Glutamatergic neuron (in vitro differentiated cells): Measurements from ENCODE around the gene ART3. TPM values are rescaled to one million over a fixed set of nuclear protein-coding genes. Genes with fewer than 3 reads are reported as not detected.
"Not testable (repeated sequence)": the region's sequence is repeated elsewhere in the genome, so short reads cannot be mapped to it uniquely, and the experiment has no call there.

Source experiments
- DNase-seq: peaks from one replicate; pipeline ENCODE4 v3.0.0; 2022
- H3K27ac Mint-ChIP-seq: one replicate; pipeline ENCODE4 v1.8.0; 2020; ENCODE audit warnings: mild to moderate bottlenecking, mixed read lengths, inconsistent platforms; ENCODE audit not compliant: unreplicated experiment
- H3K27me3 Mint-ChIP-seq: one replicate; pipeline ENCODE4 v1.8.0; 2020; ENCODE audit warnings: mild to moderate bottlenecking, moderate library complexity, mixed read lengths, inconsistent platforms; ENCODE audit not compliant: unreplicated experiment
- H3K36me3 Mint-ChIP-seq: one replicate; pipeline ENCODE4 v1.8.0; 2020; ENCODE audit warnings: mild to moderate bottlenecking, mixed read lengths, inconsistent platforms; ENCODE audit not compliant: unreplicated experiment
- H3K4me1 Mint-ChIP-seq: one replicate; pipeline ENCODE4 v1.8.0; 2020; ENCODE audit warnings: mild to moderate bottlenecking, low read depth, mixed read lengths, inconsistent platforms; ENCODE audit not compliant: unreplicated experiment
- H3K4me3 Mint-ChIP-seq: one replicate; pipeline ENCODE4 v1.8.0; 2020; ENCODE audit warnings: mild to moderate bottlenecking, mixed read lengths, inconsistent platforms; ENCODE audit not compliant: unreplicated experiment
- H3K9me3 Mint-ChIP-seq: one replicate; pipeline ENCODE4 v1.8.0; 2020; ENCODE audit warnings: mild to moderate bottlenecking, moderate library complexity, mixed read lengths, inconsistent platforms; ENCODE audit not compliant: unreplicated experiment
- total RNA-seq: library from RNA; stranded (reverse); fragmentation: NEBNext Ultra II Directional; extraction: Animal tissue kit (Norgen Biotek cat#: 25700); gene quantifications from one replicate; pipeline ENCODE4 v1.2.1, GENCODE V29; 2021; ENCODE audit not compliant: unreplicated experiment
- TF ChIP-seq, protein P1 (sequence below): fragments of 200-600 bp; sonication (generic); IDR thresholded peaks from one replicate; pipeline ENCODE4 v1.5.0; 2021; ENCODE audit not compliant: partially characterized antibody, unreplicated experiment

The ART3 gene
- total RNA-seq, 1 donor from 2014 or later = not detected

DNA sequence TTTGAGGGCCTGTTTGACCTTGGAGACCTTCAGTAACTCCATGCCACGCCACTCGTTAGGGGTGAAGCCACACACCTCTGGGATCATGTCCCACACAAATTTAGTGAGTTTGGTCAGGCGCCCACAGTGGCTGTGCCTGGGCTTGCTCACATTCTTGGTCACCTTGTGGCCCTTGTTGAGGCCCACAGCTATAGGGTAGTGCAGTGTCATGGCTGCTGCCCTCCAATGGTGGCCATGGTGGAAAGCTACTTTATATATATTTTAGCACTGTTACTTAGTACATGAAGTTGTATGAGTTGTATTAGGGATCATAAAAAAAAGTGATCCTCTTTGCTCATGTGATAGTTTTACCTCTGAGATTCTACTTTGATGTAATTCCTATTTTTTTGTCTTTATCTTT lies 37.7 kb upstream of the ART3 start:
- H3K4me3 Mint-ChIP-seq = no peak overlapping the region
- H3K9me3 Mint-ChIP-seq = no peaks in the 10 kb centered on the region
- no peak for DNase-seq
- no peaks in the 10 kb centered on the region for H3K27me3 Mint-ChIP-seq
- peaks cover 12% of the 10 kb centered on the region for H3K4me1 Mint-ChIP-seq
- H3K27ac Mint-ChIP-seq = no peak overlapping the region
- H3K36me3 Mint-ChIP-seq = no peaks in the 10 kb centered on the region
- TF ChIP-seq, protein P1, sequence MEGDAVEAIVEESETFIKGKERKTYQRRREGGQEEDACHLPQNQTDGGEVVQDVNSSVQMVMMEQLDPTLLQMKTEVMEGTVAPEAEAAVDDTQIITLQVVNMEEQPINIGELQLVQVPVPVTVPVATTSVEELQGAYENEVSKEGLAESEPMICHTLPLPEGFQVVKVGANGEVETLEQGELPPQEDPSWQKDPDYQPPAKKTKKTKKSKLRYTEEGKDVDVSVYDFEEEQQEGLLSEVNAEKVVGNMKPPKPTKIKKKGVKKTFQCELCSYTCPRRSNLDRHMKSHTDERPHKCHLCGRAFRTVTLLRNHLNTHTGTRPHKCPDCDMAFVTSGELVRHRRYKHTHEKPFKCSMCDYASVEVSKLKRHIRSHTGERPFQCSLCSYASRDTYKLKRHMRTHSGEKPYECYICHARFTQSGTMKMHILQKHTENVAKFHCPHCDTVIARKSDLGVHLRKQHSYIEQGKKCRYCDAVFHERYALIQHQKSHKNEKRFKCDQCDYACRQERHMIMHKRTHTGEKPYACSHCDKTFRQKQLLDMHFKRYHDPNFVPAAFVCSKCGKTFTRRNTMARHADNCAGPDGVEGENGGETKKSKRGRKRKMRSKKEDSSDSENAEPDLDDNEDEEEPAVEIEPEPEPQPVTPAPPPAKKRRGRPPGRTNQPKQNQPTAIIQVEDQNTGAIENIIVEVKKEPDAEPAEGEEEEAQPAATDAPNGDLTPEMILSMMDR = no peak

DNA sequence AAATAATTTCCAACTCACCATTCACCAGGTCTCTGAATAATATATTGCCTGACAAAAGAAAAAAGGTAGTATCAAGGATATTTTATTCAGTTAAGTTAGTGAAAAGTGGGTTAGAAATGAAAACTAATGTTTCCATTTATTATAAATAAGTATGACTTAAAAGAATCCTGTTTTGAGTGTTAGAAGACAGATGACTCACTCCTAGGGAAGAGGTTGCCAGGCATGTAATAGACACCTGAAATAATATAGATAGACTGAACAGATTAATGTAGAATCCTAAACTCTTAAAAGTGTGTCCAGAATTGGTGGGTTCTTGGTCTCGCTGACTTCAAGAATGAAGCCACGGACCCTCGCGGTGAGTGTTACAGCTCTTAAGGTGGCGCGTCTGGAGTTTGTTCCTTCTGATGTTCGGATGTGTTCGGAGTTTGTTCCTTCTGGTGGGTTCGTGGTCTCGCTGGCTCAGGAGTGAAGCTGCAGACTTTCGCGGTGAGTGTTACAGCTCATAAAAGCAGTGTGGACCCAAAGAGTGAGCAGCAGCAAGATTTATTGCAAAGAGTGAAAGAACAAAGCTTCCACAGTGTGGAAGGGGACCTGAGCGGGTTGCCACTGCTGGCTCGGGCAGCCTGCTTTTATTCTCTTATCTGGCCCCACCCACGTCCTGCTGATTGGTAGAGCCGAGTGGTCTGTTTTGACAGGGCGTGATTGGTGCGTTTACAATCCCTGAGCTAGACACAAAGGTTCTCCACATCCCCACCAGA lies 32.1 kb upstream of the ART3 start:
- H3K27me3 Mint-ChIP-seq, H3K4me3 Mint-ChIP-seq, H3K36me3 Mint-ChIP-seq, H3K4me1 Mint-ChIP-seq, H3K9me3 Mint-ChIP-seq, H3K27ac Mint-ChIP-seq, DNase-seq: not testable (repeated sequence)

DNA sequence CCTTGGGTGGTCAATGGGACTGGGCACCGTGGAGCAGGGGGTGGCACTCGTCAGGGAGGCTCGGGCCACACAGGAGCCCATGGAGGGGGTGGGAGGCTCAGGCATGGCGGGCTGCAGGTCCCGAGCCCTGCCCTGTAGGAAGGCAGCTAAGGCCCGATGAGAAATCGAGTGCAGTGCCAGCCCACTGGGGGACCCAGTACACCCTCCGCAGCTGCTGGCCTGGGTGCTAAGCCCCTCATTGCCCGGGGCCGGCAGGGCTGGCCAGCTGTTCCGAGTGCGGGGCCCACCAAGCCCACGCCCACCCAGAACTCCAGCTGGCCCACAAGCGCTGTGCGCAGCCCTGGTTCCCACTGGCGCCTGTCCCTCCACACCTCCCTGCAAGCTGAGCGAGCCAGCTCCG lies 31.2 kb upstream of the ART3 start:
- H3K4me3 Mint-ChIP-seq, H3K9me3 Mint-ChIP-seq, H3K4me1 Mint-ChIP-seq: not testable (repeated sequence)

GRCh38 chr4:76044686-76045085 lies 29.8 kb upstream of the ART3 start:
- H3K9me3 Mint-ChIP-seq, H3K4me1 Mint-ChIP-seq, DNase-seq, H3K27ac Mint-ChIP-seq, H3K4me3 Mint-ChIP-seq, H3K36me3 Mint-ChIP-seq, H3K27me3 Mint-ChIP-seq: not testable (repeated sequence)

More for the DNA sequence above, 31.2 kb upstream of the ART3 start:
- not testable (repeated sequence) for H3K27ac Mint-ChIP-seq, DNase-seq, H3K36me3 Mint-ChIP-seq, H3K27me3 Mint-ChIP-seq

DNA sequence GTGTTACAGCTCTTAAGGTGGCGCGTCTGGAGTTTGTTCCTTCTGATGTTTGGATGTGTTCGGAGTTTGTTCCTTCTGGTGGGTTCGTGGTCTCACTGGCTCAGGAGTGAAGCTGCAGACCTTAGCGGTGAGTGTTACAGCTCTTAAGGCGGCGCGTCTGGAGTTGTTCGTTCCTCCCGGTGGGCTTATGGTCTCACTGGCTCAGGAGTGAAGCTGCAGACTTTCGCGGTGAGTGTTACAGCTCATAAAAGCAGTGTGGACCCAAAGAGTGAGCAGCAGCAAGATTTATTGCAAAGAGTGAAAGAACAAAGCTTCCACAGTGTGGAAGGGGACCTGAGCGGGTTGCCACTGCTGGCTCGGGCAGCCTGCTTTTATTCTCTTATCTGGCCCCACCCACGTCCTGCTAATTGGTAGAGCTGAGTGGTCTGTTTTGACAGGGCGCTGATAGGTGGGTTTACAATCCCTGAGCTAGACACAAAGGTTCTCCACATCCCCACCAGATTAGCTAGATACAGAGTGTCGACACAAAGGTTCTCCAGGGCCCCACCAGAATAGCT lies 24.6 kb upstream of the ART3 start:
- not testable (repeated sequence) for H3K36me3 Mint-ChIP-seq, H3K9me3 Mint-ChIP-seq, DNase-seq, H3K27ac Mint-ChIP-seq, H3K4me3 Mint-ChIP-seq, H3K27me3 Mint-ChIP-seq, H3K4me1 Mint-ChIP-seq

DNA sequence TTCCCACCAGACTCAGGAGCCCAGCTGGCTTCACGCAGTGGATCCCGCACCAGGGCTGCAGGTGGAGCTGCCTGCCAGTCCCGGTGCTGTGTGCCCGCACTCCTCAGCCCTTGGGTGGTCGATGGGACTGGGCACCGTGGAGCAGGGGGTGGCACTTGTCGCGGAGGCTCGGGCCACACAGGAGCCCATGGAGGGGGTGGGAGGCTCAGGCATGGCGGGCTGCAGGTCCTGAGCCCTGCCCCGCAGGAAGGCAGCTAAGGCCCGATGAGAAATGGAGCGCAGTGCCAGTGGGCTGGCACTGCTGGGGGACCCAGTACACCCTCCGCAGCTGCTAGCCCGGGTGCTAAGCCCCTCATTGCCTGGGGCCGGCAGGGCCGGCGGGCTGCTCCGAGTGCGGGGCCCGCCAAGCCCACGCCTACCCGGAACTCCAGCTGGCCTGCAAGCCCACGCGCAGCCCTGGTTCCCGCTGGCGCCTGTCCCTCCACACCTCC lies 23.9 kb upstream of the ART3 start:
- H3K4me3 Mint-ChIP-seq, H3K9me3 Mint-ChIP-seq, H3K36me3 Mint-ChIP-seq, DNase-seq, H3K27me3 Mint-ChIP-seq, H3K4me1 Mint-ChIP-seq, H3K27ac Mint-ChIP-seq: not testable (repeated sequence)

GRCh38 chr4:76053730-76054129 lies 20.8 kb upstream of the ART3 start:
- peaks cover 4% of the 10 kb centered on the region for H3K4me1 Mint-ChIP-seq
- no peak for DNase-seq
- no peak overlapping the region for H3K27ac Mint-ChIP-seq
- H3K27me3 Mint-ChIP-seq = peaks cover 2% of the 10 kb centered on the region
- H3K9me3 Mint-ChIP-seq = no peaks in the 10 kb centered on the region
- no peak overlapping the region for H3K4me3 Mint-ChIP-seq
- no peaks in the 10 kb centered on the region for H3K36me3 Mint-ChIP-seq
- TF ChIP-seq, protein P1 = no peak
